ENCODE results near the gene RGS1. TPM values are rescaled to one million over a fixed set of nuclear protein-coding genes. Genes with fewer than 3 reads are reported as not detected.

The RGS1 gene
- total RNA-seq, 1 donor from 2014 or later: not detected

DNA sequence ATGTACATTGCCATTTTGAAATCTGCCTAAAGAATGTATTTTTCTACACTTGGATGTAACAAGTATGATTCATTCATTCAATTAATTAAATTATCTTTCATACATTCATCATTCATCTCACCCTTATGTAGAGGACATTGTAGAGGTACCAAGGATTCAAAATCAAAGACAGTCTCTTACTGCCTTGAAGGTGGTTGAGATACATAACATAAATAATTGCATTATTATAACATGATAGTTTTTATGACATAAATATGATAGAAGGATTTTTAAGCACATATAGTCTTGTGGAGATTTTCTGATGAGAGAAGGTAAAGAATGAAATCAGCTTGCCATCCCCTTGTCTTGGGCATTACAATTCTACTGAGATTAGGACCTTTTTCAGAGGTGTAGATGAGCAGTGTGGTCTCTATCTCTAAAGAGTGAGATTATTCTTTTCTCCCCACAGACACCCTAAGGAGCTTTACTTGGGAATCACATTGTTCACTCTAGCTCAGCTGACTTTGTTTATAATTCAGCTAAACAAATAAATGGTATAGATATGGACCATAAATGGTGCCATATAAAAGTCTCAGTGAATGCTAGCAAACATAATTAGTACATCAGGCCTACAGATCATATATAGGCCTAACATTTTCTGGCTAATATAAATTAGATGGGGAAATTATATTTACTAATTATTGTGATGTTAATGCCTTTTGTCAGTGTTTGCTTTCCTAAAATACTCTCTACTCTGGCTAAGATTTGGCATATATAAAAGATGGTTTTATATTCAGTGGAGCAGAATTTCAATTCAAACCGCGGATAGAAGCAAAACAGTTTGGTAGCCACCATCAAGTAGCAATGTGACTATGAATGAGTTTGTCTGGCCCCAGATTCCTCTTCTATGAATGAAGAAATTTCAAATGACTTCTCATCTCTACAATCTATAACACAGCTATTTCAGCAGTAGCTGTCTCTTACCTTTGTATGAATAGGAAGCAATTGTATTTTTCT is 1.9 kb downstream of the RGS1 start:
- H3K27ac Mint-ChIP-seq (ENCODE audit: unreplicated experiment): no peak overlapping the region
- no peak overlapping the region for H3K4me3 Mint-ChIP-seq (ENCODE audit: unreplicated experiment)
- TF ChIP-seq, protein P1, sequence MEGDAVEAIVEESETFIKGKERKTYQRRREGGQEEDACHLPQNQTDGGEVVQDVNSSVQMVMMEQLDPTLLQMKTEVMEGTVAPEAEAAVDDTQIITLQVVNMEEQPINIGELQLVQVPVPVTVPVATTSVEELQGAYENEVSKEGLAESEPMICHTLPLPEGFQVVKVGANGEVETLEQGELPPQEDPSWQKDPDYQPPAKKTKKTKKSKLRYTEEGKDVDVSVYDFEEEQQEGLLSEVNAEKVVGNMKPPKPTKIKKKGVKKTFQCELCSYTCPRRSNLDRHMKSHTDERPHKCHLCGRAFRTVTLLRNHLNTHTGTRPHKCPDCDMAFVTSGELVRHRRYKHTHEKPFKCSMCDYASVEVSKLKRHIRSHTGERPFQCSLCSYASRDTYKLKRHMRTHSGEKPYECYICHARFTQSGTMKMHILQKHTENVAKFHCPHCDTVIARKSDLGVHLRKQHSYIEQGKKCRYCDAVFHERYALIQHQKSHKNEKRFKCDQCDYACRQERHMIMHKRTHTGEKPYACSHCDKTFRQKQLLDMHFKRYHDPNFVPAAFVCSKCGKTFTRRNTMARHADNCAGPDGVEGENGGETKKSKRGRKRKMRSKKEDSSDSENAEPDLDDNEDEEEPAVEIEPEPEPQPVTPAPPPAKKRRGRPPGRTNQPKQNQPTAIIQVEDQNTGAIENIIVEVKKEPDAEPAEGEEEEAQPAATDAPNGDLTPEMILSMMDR (IDR thresholded peaks at IDR 0.05; ENCODE audit: partially characterized antibody, unreplicated experiment): no peak
- H3K36me3 Mint-ChIP-seq (ENCODE audit: unreplicated experiment): no peaks in the 10 kb centered on the region
- H3K27me3 Mint-ChIP-seq (ENCODE audit: unreplicated experiment): no peaks in the 10 kb centered on the region
- peaks cover 4% of the 10 kb centered on the region for H3K4me1 Mint-ChIP-seq (ENCODE audit: low read depth, unreplicated experiment)
- no peaks in the 10 kb centered on the region for H3K9me3 Mint-ChIP-seq (ENCODE audit: unreplicated experiment)
- DNase-seq: no peak

DNA sequence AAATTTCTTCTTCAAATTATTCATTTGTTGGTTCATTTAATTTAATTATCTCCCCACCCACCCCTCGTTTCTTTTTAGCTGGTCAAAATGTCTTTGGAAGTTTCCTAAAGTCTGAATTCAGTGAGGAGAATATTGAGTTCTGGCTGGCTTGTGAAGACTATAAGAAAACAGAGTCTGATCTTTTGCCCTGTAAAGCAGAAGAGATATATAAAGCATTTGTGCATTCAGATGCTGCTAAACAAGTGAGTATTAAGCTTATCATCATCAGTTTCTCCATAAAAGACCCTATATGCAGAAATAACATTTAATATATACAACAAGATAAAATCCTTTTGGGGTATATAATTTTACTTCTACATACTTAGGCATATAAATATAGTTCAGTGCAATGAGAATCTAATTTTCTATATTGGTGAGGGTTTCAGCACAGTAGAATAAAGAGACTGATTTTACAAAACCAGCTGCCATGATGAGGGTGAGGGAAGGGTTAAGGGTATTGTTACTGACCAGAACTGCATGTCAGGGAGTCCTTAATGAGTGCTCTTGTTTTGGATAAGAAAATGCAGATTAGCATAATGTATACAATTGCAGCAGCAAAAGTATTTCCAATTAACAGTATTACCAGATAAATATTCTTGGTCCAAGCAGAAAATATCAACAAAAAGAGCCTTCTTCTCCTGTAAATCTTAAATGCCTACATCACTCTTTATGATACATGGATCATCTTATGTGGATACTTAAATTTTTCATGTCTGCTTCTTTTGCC is 2.8 kb downstream of the RGS1 start:
- TF ChIP-seq, protein P1 (IDR thresholded peaks at IDR 0.05; ENCODE audit: partially characterized antibody, unreplicated experiment): no peak
- H3K9me3 Mint-ChIP-seq (ENCODE audit: unreplicated experiment): no peaks in the 10 kb centered on the region
- no peaks in the 10 kb centered on the region for H3K27me3 Mint-ChIP-seq (ENCODE audit: unreplicated experiment)
- H3K4me1 Mint-ChIP-seq (ENCODE audit: low read depth, unreplicated experiment): peaks cover 4% of the 10 kb centered on the region
- H3K4me3 Mint-ChIP-seq (ENCODE audit: unreplicated experiment): no peak overlapping the region
- DNase-seq: no peak
- H3K27ac Mint-ChIP-seq (ENCODE audit: unreplicated experiment): no peak overlapping the region
- H3K36me3 Mint-ChIP-seq (ENCODE audit: unreplicated experiment): no peaks in the 10 kb centered on the region

DNA sequence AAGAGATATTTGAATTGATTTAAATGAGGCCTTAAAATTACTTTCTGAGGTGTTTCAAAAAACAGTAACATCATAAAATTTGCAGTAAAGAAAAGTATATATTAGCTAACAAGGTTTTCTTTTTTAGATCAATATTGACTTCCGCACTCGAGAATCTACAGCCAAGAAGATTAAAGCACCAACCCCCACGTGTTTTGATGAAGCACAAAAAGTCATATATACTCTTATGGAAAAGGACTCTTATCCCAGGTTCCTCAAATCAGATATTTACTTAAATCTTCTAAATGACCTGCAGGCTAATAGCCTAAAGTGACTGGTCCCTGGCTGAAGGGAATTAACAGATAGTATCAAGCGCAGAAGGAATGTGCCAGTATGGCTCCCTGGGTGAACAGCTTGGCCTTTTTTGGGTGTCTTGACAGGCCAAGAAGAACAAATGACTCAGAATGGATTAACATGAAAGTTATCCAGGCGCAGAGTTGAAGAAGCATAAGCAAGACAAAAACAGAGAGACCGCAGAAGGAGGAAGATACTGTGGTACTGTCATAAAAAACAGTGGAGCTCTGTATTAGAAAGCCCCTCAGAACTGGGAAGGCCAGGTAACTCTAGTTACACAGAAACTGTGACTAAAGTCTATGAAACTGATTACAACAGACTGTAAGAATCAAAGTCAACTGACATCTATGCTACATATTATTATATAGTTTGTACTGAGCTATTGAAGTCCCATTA is 3.6 kb downstream of the RGS1 start:
- H3K27me3 Mint-ChIP-seq (ENCODE audit: unreplicated experiment): no peaks in the 10 kb centered on the region
- peaks cover 4% of the 10 kb centered on the region for H3K4me1 Mint-ChIP-seq (ENCODE audit: low read depth, unreplicated experiment)
- no peak for DNase-seq
- TF ChIP-seq, protein P1 (IDR thresholded peaks at IDR 0.05; ENCODE audit: partially characterized antibody, unreplicated experiment): no peak
- H3K4me3 Mint-ChIP-seq (ENCODE audit: unreplicated experiment): no peak overlapping the region
- H3K27ac Mint-ChIP-seq (ENCODE audit: unreplicated experiment): no peak overlapping the region
- no peaks in the 10 kb centered on the region for H3K9me3 Mint-ChIP-seq (ENCODE audit: unreplicated experiment)
- H3K36me3 Mint-ChIP-seq (ENCODE audit: unreplicated experiment): no peaks in the 10 kb centered on the region

DNA sequence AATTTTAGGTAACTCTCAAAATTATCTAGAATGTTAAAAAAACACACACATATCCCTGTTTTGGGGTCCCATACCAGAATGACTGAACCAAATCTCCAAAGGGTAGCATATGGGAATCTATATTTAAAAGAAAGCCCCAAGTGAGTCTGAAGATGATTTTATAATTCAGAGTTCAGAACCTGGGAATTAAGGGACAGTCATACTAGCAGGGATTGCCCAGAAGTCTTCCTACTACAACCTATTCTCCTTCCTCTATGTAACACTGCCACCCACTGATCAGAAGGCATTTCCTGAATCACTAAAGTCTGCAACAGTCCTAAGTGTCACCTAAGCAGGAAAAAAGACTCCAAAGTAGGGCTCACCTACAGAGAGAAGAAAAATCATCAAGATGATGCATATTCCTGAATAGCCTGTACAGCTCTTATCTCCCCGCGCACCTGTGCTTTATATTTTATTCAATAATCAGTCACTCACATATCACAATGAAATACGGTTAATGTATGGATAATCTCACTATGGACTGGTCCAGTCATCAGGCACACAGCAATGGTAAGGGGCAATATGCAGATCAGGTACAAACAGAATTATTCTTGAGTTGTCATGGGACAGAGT is 4.9 kb downstream of the RGS1 start:
- peaks cover 4% of the 10 kb centered on the region for H3K4me1 Mint-ChIP-seq (ENCODE audit: low read depth, unreplicated experiment)
- DNase-seq: no peak
- H3K27me3 Mint-ChIP-seq (ENCODE audit: unreplicated experiment): no peaks in the 10 kb centered on the region
- no peaks in the 10 kb centered on the region for H3K36me3 Mint-ChIP-seq (ENCODE audit: unreplicated experiment)
- no peak overlapping the region for H3K27ac Mint-ChIP-seq (ENCODE audit: unreplicated experiment)
- no peaks in the 10 kb centered on the region for H3K9me3 Mint-ChIP-seq (ENCODE audit: unreplicated experiment)
- TF ChIP-seq, protein P1 (IDR thresholded peaks at IDR 0.05; ENCODE audit: partially characterized antibody, unreplicated experiment): no peak
- no peak overlapping the region for H3K4me3 Mint-ChIP-seq (ENCODE audit: unreplicated experiment)

Measured in glutamatergic neuron (in vitro differentiated cells).